Stimulated activated CD8-positive, alpha-beta memory T cell treated with anti-CD3 and anti-CD28 coated beads, Interleukin-15, amount 100 ng/mL, for 1 hour (primary cell): ENCODE measurements around the gene SYNJ2.
A peak's percentile ranks its signal among the peaks of the same experiment; 100 is the strongest.

Source experiments
- DNase-seq: peaks from one replicate; pipeline ENCODE4 v3.0.0-alpha.2; 2020; ENCODE audit warnings: low read depth

Gene SYNJ2

GRCh38 chr6:158011980-158012566 lies 30.4 kb downstream of the SYNJ2 start:
- no peak for DNase-seq

GRCh38 chr6:158013904-158014504 lies 32.3 kb downstream of the SYNJ2 start:
- DNase-seq: no peak

GRCh38 chr6:158014505-158015187 lies 33.0 kb downstream of the SYNJ2 start:
- DNase-seq: no peak

GRCh38 chr6:158015188-158015506 lies 33.5 kb downstream of the SYNJ2 start:
- DNase-seq: no peak

GRCh38 chr6:158016571-158017383 lies 35.1 kb downstream of the SYNJ2 start:
- DNase-seq: no peak

GRCh38 chr6:158017621-158018040 lies 36.0 kb downstream of the SYNJ2 start:
- DNase-seq: no peak

- DNase-seq: no peak
Measured at GRCh38 chr6:158018041-158018771, 36.5 kb downstream of the SYNJ2 start.

GRCh38 chr6:158018851-158019361 lies 37.2 kb downstream of the SYNJ2 start:
- DNase-seq: no peak

GRCh38 chr6:158019416-158019815 lies 37.8 kb downstream of the SYNJ2 start:
- no peak for DNase-seq

GRCh38 chr6:158020272-158020711 lies 38.6 kb downstream of the SYNJ2 start:
- no peak for DNase-seq

GRCh38 chr6:158020811-158021210 lies 39.1 kb downstream of the SYNJ2 start:
- DNase-seq: no peak

- DNase-seq: no peak
Measured at GRCh38 chr6:158021376-158021775, 39.7 kb downstream of the SYNJ2 start.

- DNase-seq: no peak
Measured at GRCh38 chr6:158021814-158022748, 40.4 kb downstream of the SYNJ2 start.

GRCh38 chr6:158022749-158023596 lies 41.3 kb downstream of the SYNJ2 start:
- no peak for DNase-seq

- no peak for DNase-seq
Measured at GRCh38 chr6:158023597-158023939, 41.9 kb downstream of the SYNJ2 start.

- DNase-seq: no peak
Measured at GRCh38 chr6:158024566-158025297, 43.1 kb downstream of the SYNJ2 start.

- peak; percentile 53 for DNase-seq
Measured at GRCh38 chr6:158026054-158026900, 44.6 kb downstream of the SYNJ2 start.

GRCh38 chr6:158026901-158027589 lies 45.4 kb downstream of the SYNJ2 start:
- DNase-seq: no peak
